ENCODE results near the gene IL12A.

Gene IL12A

GRCh38 chr3:160005004-160005403 lies 16.4 kb downstream of the IL12A start:
- TF ChIP-seq, protein P1, sequence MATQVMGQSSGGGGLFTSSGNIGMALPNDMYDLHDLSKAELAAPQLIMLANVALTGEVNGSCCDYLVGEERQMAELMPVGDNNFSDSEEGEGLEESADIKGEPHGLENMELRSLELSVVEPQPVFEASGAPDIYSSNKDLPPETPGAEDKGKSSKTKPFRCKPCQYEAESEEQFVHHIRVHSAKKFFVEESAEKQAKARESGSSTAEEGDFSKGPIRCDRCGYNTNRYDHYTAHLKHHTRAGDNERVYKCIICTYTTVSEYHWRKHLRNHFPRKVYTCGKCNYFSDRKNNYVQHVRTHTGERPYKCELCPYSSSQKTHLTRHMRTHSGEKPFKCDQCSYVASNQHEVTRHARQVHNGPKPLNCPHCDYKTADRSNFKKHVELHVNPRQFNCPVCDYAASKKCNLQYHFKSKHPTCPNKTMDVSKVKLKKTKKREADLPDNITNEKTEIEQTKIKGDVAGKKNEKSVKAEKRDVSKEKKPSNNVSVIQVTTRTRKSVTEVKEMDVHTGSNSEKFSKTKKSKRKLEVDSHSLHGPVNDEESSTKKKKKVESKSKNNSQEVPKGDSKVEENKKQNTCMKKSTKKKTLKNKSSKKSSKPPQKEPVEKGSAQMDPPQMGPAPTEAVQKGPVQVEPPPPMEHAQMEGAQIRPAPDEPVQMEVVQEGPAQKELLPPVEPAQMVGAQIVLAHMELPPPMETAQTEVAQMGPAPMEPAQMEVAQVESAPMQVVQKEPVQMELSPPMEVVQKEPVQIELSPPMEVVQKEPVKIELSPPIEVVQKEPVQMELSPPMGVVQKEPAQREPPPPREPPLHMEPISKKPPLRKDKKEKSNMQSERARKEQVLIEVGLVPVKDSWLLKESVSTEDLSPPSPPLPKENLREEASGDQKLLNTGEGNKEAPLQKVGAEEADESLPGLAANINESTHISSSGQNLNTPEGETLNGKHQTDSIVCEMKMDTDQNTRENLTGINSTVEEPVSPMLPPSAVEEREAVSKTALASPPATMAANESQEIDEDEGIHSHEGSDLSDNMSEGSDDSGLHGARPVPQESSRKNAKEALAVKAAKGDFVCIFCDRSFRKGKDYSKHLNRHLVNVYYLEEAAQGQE (IDR thresholded peaks at IDR 0.05; ENCODE audit: insufficient read depth in 1 of 2, low read depth in 2 of 2, low read length in 2 of 2): no peak
- no peak for TF ChIP-seq SIN3A (IDR thresholded peaks at IDR 0.05; ENCODE audit: borderline replicate concordance, insufficient read depth, low read length)
- no peak for TF ChIP-seq TAF1 (IDR thresholded peaks at IDR 0.05; ENCODE audit: borderline replicate concordance, insufficient read depth, low read length)
- no peak for TF ChIP-seq POLR2AphosphoS5 (IDR thresholded peaks at IDR 0.05; ENCODE audit: low read depth, low read length)
- TF ChIP-seq FOXP2 (optimal IDR thresholded peaks at IDR 0.05; ENCODE audit: borderline replicate concordance, extremely low read depth, extremely low read length, insufficient read depth): no peak

GRCh38 chr3:160006282-160007163 lies 17.9 kb downstream of the IL12A start:
- TF ChIP-seq, protein P1 (IDR thresholded peaks at IDR 0.05; ENCODE audit: insufficient read depth in 1 of 2, low read depth in 2 of 2, low read length in 2 of 2): no peak
- TF ChIP-seq FOXP2 (optimal IDR thresholded peaks at IDR 0.05; ENCODE audit: borderline replicate concordance, extremely low read depth, extremely low read length, insufficient read depth) (no peak), POLR2AphosphoS5 (IDR thresholded peaks at IDR 0.05; ENCODE audit: low read depth, low read length) (no peak), SIN3A (IDR thresholded peaks at IDR 0.05; ENCODE audit: borderline replicate concordance, insufficient read depth, low read length) (no peak), TAF1 (IDR thresholded peaks at IDR 0.05; ENCODE audit: borderline replicate concordance, insufficient read depth, low read length) (no peak)

DNA sequence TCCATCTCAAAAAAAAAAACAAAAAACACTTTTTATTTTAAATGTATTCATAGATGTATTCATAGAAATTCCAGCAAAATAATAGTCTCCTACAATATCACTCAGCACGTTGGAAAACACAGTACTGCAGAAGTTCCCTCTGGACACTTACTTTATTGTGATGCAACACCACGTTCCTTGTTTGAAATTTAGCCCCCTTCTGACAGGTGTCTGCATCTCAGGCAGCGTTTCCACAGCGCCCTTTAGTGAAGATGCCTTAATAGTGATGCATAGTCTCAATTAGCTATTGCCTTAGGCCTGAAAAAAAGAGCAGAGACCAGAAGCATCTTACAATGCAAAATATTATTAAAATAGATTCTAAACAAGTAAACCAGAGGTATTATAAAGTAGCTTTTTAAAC lies 20.3 kb downstream of the IL12A start:
- TF ChIP-seq TAF1 (IDR thresholded peaks at IDR 0.05; ENCODE audit: borderline replicate concordance, insufficient read depth, low read length) (no peak), SIN3A (IDR thresholded peaks at IDR 0.05; ENCODE audit: borderline replicate concordance, insufficient read depth, low read length) (no peak), POLR2AphosphoS5 (IDR thresholded peaks at IDR 0.05; ENCODE audit: low read depth, low read length) (no peak), FOXP2 (optimal IDR thresholded peaks at IDR 0.05; ENCODE audit: borderline replicate concordance, extremely low read depth, extremely low read length, insufficient read depth) (no peak)
- TF ChIP-seq, protein P1 (IDR thresholded peaks at IDR 0.05; ENCODE audit: insufficient read depth in 1 of 2, low read depth in 2 of 2, low read length in 2 of 2): no peak

GRCh38 chr3:160009525-160009924 lies 20.9 kb downstream of the IL12A start:
- no peak for TF ChIP-seq TAF1 (IDR thresholded peaks at IDR 0.05; ENCODE audit: borderline replicate concordance, insufficient read depth, low read length)
- no peak for TF ChIP-seq SIN3A (IDR thresholded peaks at IDR 0.05; ENCODE audit: borderline replicate concordance, insufficient read depth, low read length)
- TF ChIP-seq POLR2AphosphoS5 (IDR thresholded peaks at IDR 0.05; ENCODE audit: low read depth, low read length): no peak
- no peak for TF ChIP-seq FOXP2 (optimal IDR thresholded peaks at IDR 0.05; ENCODE audit: borderline replicate concordance, extremely low read depth, extremely low read length, insufficient read depth)
- TF ChIP-seq, protein P1 (IDR thresholded peaks at IDR 0.05; ENCODE audit: insufficient read depth in 1 of 2, low read depth in 2 of 2, low read length in 2 of 2): no peak

Data from PFSK-1 (cell line).